HG03439 (cell line): ENCODE data around the gene S100A4.

Source experiments
- ATAC-seq: cut with Tn5 transposase; IDR thresholded peaks from one replicate; pipeline ENCODE4 v1.9.1; 2021; ENCODE audit warnings: mild to moderate bottlenecking, moderate library complexity; ENCODE audit not compliant: unreplicated experiment

The S100A4 gene

GRCh38 chr1:153548722-153549688 lies 3.4 kb upstream of the S100A4 start, which contains the start of gene S100A3:
Gene S100A3 (minus strand): TSS chr1:153549258. CDS start chr1:153548485, 773 bp downstream.
- no peak for ATAC-seq

DNA sequence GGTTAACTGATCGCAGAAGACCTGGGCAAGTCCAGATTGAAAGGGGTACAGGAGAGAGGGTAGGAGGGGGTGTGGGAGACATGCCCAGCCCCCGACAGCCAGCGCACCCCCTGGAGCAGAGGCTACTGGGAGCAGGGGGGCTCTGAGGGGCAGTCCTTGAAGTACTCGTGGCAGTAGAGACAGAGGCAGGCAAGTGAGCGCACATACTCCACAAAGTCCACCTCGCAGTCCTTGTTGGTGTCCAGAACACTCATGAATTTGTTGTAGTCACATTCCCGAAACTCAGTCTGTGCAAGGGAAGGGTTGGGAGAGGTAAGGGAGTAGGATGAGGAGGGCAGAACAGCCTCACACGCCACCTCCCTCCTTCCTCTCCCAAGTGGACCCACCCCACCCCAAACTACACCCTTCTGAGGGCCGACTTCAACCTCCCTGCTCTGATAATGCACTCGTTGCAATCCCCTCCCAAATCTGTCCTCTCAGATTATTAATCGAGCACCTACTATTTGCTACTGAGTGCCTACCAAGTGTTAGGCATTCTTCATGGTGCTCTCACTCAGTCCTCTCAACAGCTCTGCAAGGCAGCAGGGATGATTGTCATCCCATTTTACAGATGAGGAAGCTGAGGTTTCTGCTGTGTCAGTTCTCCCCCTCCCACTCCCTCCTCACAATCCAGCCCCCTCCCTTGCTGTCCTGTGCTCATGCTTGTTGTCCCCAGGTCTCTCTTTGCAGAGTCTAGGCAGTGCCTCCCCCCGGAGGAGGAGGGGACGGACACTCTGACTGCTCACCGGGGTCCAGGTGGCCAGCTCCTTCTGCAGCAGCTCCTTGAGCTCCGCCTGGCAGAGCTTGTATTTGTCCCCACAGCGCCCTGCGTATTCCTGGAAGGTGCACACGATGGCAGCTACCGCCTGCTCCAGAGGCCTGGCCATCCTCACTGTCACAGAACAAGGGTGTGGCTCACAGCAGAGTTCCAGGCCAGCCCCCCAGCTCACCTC lies 2.2 kb upstream of the S100A4 start:
- no peak for ATAC-seq

- ATAC-seq = no peak
Observed at GRCh38 chr1:153546796-153547559, 1.4 kb upstream of the S100A4 start.

DNA sequence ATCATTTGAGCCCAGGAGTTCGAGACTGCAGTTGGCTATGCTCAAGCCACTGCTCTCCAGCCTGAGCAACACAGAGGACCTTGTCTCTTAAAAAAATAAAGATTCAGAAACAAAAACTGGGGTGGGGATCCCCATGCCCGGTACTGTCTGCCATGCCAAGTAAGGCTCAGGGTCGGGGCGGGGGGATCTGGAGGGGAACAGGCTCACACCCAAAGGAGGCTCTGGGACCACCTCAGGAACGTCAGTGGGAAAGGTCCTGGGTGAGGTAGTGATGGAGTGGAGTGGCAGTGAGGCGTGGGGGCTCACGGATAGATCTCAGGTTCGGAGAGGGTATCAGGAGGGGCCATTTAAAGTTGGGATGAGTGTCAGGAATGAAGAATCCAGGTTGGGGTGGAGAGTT lies 765 bp upstream of the S100A4 start:
- ATAC-seq = no peak

GRCh38 chr1:153544453-153545066 lies 1.0 kb downstream of the S100A4 start:
- ATAC-seq = no peak

GRCh38 chr1:153543736-153544135 lies 1.9 kb downstream of the S100A4 start:
- ATAC-seq = no peak

GRCh38 chr1:153542956-153543711 lies 2.5 kb downstream of the S100A4 start:
- no peak for ATAC-seq

- ATAC-seq = no peak
Observed at GRCh38 chr1:153541641-153542590, 3.7 kb downstream of the S100A4 start.

GRCh38 chr1:153540394-153541361 lies 4.9 kb downstream of the S100A4 start, which contains the start of gene S100A5:
Gene S100A5 (minus strand): TSS chr1:153540934. CDS start chr1:153540191, 743 bp downstream.
- no peak for ATAC-seq

GRCh38 chr1:153539395-153540093 lies 6.1 kb downstream of the S100A4 start:
- ATAC-seq = no peak

- no peak for ATAC-seq
Observed at GRCh38 chr1:153538315-153538821, 7.2 kb downstream of the S100A4 start.

GRCh38 chr1:153537376-153537730 lies 8.3 kb downstream of the S100A4 start:
- no peak for ATAC-seq

DNA sequence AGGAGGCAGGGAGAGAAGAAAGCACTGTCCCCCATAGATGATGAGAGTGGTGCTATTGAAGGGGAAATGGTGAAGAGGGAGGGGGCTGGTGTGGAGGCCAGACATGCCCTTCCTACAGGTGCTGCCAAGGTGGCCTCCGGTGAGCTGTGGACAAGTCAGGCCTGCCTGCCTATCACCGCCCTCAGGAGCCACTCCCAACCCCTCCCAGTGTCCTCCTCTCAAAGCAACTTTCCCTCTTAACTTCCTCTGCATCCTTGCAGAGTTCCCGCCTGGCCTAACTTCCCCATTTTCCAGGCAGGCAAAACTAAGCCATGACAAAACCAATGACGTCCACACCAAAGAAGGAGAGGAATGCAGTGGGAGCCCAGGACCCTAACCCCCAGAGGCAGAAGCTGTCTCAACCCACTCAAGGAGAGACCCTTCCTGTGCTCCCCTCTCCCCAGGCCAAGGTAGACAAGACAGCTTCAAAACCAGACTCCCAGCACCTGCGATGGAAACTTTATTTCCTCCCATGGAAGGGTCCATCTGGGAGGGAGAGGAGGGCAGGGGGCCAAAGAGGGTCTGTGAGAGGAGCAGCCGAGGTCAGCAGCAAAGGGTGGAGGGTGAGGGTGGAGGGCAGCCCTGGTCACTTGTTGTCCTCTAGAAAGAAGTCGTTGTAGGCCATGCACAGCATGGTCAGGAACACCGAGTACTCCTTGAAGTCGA lies 8.8 kb downstream of the S100A4 start:
- no peak for ATAC-seq

- no peak for ATAC-seq
Observed at GRCh38 chr1:153536012-153536670, 9.5 kb downstream of the S100A4 start.
